Stimulated activated CD4-positive, alpha-beta T cell treated with anti-CD3 and anti-CD28 coated beads, Interleukin-15, amount 100 ng/mL, for 48 hours (primary cell): ENCODE results near the gene ANKRD39.
A peak's percentile ranks its signal among the peaks of the same experiment; 100 is the strongest.

Source experiments
- DNase-seq, 2 donors: peaks; one replicate each; pipeline ENCODE4 v3.0.0-alpha.2; 2020; ENCODE audit warnings: low read depth in 2 of 2

The ANKRD39 gene

GRCh38 chr2:96826546-96827278, 31.1 kb downstream of the ANKRD39 start:
- DNase-seq: no peak

- DNase-seq: no peak
These were observed 32.8 kb downstream of the ANKRD39 start for GRCh38 chr2:96825057-96825456.

GRCh38 chr2:96824079-96824870, 33.5 kb downstream of the ANKRD39 start:
- DNase-seq: no peak

- DNase-seq: no peak
These were observed 34.6 kb downstream of the ANKRD39 start for GRCh38 chr2:96823198-96823597.

- no peak for DNase-seq
These were observed 35.0 kb downstream of the ANKRD39 start for GRCh38 chr2:96822786-96823185.

GRCh38 chr2:96821113-96821675, 36.6 kb downstream of the ANKRD39 start:
- DNase-seq: no peak

- DNase-seq: no peak
These were observed 37.8 kb downstream of the ANKRD39 start for GRCh38 chr2:96819876-96820511.

GRCh38 chr2:96819128-96819875, 38.5 kb downstream of the ANKRD39 start:
- DNase-seq: no peak

- DNase-seq: no peak
These were observed 39.9 kb downstream of the ANKRD39 start for GRCh38 chr2:96817882-96818281.

GRCh38 chr2:96816836-96817702, 40.7 kb downstream of the ANKRD39 start:
- no peak for DNase-seq

GRCh38 chr2:96816127-96816835, 41.5 kb downstream of the ANKRD39 start, which contains the start of gene CNNM3:
Gene CNNM3, plus strand, starts transcription at chr2:96816268. Its CDS starts 10 bp downstream, at chr2:96816278.
- peak; percentile 89 to 96 for DNase-seq

- peak in 1 of 2 donors; percentile 23 for DNase-seq
These were observed 42.3 kb downstream of the ANKRD39 start for GRCh38 chr2:96815326-96816126.

- no peak for DNase-seq
These were observed 44.2 kb downstream of the ANKRD39 start for GRCh38 chr2:96813656-96814055.

GRCh38 chr2:96811917-96812316, 45.9 kb downstream of the ANKRD39 start:
- DNase-seq: no peak

- DNase-seq: no peak
These were observed 47.0 kb downstream of the ANKRD39 start for GRCh38 chr2:96810783-96811192.

GRCh38 chr2:96809951-96810782, 47.6 kb downstream of the ANKRD39 start:
- no peak for DNase-seq

GRCh38 chr2:96809216-96809882, 48.5 kb downstream of the ANKRD39 start:
- no peak for DNase-seq
